ENCODE data around the gene ZBTB18.
A peak's percentile ranks its signal among the peaks of the same experiment; 100 is the strongest.

The ZBTB18 gene

DNA sequence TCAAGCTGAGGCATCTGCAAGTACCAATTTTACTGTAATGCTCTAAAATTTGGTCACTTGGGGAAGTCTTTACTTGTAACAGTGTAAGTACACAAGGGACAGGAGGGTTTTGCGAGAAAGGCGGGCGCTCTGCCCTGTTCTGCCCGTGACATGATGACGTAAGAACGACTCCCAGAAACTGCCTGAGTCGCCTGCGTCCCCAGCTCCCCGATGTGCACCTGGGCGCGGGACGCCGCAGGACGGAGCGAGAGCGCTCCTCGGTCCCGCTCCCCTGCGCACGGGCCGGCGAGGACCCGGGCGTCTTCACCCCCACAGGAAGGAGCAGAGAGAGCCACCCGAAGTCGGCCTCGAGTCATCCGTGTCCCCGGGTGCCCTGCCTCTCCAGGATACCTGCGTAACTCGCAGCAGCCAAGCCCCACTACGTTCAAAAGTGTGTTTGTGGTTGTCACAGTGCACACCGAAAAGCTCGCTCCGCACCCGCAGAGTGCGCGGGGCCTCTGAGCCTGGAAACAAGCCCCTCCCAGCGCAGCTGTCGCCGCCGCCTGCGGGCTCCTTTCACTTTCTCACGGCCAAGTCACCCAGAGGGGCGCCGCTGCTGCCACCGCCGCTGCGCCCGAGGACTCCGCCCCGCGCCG lies 3.3 kb upstream of the ZBTB18 start:
- Histone ChIP-seq H3K27ac (ENCODE audit: low read depth, low read length) (peak overlapping the region; percentile 80), H3K4me3 (ENCODE audit: insufficient read depth, low read length, poor library complexity, severe bottlenecking) (peak overlapping the region; percentile 55), H2AFZ (ENCODE audit: low read depth, low read length, severe bottlenecking) (peak overlapping the region; percentile 94), H3K27me3 (ENCODE audit: low read length) (0 out of 2 replicates have a peak, but pooled peaks cover 2% of the 10 kb centered on the region), H3K79me2 (ENCODE audit: insufficient read depth, low read length) (0 out of 2 replicates have a peak, but pooled peaks cover 5% of the 10 kb centered on the region), H4K20me1 (ENCODE audit: low read depth, low read length) (peaks cover 12% of the 10 kb centered on the region), H3K36me3 (ENCODE audit: low read length) (no peaks in the 10 kb centered on the region), H3K9me3 (ENCODE audit: insufficient read depth, low read length) (no peaks in the 10 kb centered on the region), H3K9me2 (replicated peaks; ENCODE audit: insufficient read depth, low read length) (no peaks in the 10 kb centered on the region), H3K9ac (ENCODE audit: low read length) (peak overlapping the region; percentile 66), H3K4me2 (ENCODE audit: low read depth, low read length, poor library complexity, severe bottlenecking) (peak overlapping the region; percentile 82), H3F3A (ENCODE audit: insufficient read depth) (peaks cover 21% of the 10 kb centered on the region)
- no peak for TF ChIP-seq EZH2phosphoT487 (conservative IDR thresholded peaks at IDR 0.05; ENCODE audit: low read length)
- TF ChIP-seq, protein P1, sequence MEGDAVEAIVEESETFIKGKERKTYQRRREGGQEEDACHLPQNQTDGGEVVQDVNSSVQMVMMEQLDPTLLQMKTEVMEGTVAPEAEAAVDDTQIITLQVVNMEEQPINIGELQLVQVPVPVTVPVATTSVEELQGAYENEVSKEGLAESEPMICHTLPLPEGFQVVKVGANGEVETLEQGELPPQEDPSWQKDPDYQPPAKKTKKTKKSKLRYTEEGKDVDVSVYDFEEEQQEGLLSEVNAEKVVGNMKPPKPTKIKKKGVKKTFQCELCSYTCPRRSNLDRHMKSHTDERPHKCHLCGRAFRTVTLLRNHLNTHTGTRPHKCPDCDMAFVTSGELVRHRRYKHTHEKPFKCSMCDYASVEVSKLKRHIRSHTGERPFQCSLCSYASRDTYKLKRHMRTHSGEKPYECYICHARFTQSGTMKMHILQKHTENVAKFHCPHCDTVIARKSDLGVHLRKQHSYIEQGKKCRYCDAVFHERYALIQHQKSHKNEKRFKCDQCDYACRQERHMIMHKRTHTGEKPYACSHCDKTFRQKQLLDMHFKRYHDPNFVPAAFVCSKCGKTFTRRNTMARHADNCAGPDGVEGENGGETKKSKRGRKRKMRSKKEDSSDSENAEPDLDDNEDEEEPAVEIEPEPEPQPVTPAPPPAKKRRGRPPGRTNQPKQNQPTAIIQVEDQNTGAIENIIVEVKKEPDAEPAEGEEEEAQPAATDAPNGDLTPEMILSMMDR (IDR thresholded peaks at IDR 0.05; ENCODE audit: insufficient read depth, low read length, poor library complexity, severe bottlenecking): no peak

GRCh38 chr1:244048256-244049161 lies 2.6 kb upstream of the ZBTB18 start:
- TF ChIP-seq, protein P1 (IDR thresholded peaks at IDR 0.05; ENCODE audit: insufficient read depth, low read length, poor library complexity, severe bottlenecking): no peak
- TF ChIP-seq EZH2phosphoT487 (conservative IDR thresholded peaks at IDR 0.05; ENCODE audit: low read length): no peak
- Histone ChIP-seq H2AFZ (ENCODE audit: low read depth, low read length, severe bottlenecking) (no peak overlapping the region), H3K4me3 (ENCODE audit: insufficient read depth, low read length, poor library complexity, severe bottlenecking) (no peak overlapping the region), H3K79me2 (ENCODE audit: insufficient read depth, low read length) (0 out of 2 replicates have a peak, but pooled peaks cover 5% of the 10 kb centered on the region), H3K4me2 (ENCODE audit: low read depth, low read length, poor library complexity, severe bottlenecking) (no peak overlapping the region), H3K9me3 (ENCODE audit: insufficient read depth, low read length) (no peaks in the 10 kb centered on the region), H3K9ac (ENCODE audit: low read length) (peak overlapping the region; percentile 66; the same call in 1 of the 2 replicates), H3K27me3 (ENCODE audit: low read length) (0 out of 2 replicates have a peak, but pooled peaks cover 2% of the 10 kb centered on the region), H3K27ac (ENCODE audit: low read depth, low read length) (peak overlapping the region; percentile 80; the same call in 1 of the 2 replicates), H3K36me3 (ENCODE audit: low read length) (no peaks in the 10 kb centered on the region), H3K9me2 (replicated peaks; ENCODE audit: insufficient read depth, low read length) (no peaks in the 10 kb centered on the region), H4K20me1 (ENCODE audit: low read depth, low read length) (peaks cover 18% of the 10 kb centered on the region), H3F3A (ENCODE audit: insufficient read depth) (peaks cover 21% of the 10 kb centered on the region)

DNA sequence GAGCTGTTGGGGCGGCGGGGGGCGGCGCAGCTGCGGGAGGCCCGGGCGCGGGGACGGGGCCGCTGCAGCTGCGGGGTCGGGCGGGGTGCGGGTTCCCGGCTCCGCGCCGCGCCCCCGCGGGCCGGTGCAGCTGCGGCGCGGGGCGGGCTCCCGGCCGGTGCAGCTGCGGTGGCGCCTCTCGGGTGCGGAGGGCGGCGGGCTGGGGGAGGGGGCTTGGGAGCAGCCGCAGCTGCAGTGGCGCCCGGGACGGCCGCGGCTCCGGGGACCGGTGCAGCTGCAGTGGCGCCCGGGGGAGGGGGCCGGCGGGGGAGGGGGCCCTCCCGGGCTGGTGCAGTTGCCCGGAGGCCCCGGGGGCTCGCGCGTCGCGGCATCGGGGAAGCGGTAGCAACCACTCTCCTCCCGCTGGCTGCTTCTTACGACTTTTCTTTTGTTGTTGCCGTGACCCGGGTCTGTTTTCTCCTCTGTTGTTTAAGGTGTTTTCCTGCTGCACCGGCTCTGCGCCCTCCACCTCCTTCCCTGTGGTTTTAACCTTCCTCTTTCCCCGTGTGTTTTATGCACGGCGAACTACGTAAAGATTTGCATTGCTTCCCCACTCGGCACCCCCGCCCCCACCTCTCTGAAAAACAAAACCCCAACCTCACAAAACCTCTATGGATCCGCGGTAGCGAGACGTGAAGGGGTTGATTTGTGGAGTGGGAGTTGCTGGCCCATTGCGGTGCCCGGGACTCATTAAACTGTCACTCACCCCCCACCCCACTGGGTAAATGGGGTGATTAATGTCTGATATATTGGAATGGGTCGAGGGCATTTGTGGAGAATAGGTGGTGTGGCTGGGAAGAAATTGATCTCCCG lies 1.7 kb upstream of the ZBTB18 start:
- peak overlapping the region; percentile 70 for H3K4me2 ChIP-seq (ENCODE audit: low read depth, low read length, poor library complexity, severe bottlenecking)
- H3K27ac ChIP-seq (ENCODE audit: low read depth, low read length): peak overlapping the region; percentile 59
- H3K79me2 ChIP-seq (ENCODE audit: insufficient read depth, low read length): 0 out of 2 replicates have a peak, but pooled peaks cover 5% of the 10 kb centered on the region
- no peaks in the 10 kb centered on the region for H3K36me3 ChIP-seq (ENCODE audit: low read length)
- 0 out of 2 replicates have a peak, but pooled peaks cover under 1% of the 10 kb centered on the region for H3K27me3 ChIP-seq (ENCODE audit: low read length)
- H3K9ac ChIP-seq (ENCODE audit: low read length): peak overlapping the region; percentile 40
- peak overlapping the region; percentile 42 for H3K4me3 ChIP-seq (ENCODE audit: insufficient read depth, low read length, poor library complexity, severe bottlenecking)
- peaks cover 18% of the 10 kb centered on the region for H4K20me1 ChIP-seq (ENCODE audit: low read depth, low read length)
- TF ChIP-seq, protein P1 (IDR thresholded peaks at IDR 0.05; ENCODE audit: insufficient read depth, low read length, poor library complexity, severe bottlenecking): no peak
- no peak for TF ChIP-seq EZH2phosphoT487 (conservative IDR thresholded peaks at IDR 0.05; ENCODE audit: low read length)
- peaks cover 21% of the 10 kb centered on the region for H3F3A ChIP-seq (ENCODE audit: insufficient read depth)
- no peak overlapping the region for H2AFZ ChIP-seq (ENCODE audit: low read depth, low read length, severe bottlenecking)
- H3K9me3 ChIP-seq (ENCODE audit: insufficient read depth, low read length): no peaks in the 10 kb centered on the region
- H3K9me2 ChIP-seq (replicated peaks; ENCODE audit: insufficient read depth, low read length): no peaks in the 10 kb centered on the region
